K562 (cell line): ENCODE measurements around the gene SULT1E1. TPM values are rescaled to one million over a fixed set of nuclear protein-coding genes. Genes with fewer than 3 reads are reported as not detected.

Experiments
- ATAC-seq: fragments of 200-7000 bp; cut with Tn5 transposase; 3 replicates; pipeline ENCODE4 v1.9.1; 2020; ENCODE audit warnings: moderate library complexity
- BruUV-seq: library from RNA; stranded (reverse); fragments of 400-500 nt; replicated peaks from 2 replicates; lab custom pipeline; 2021; lab: Mats Ljungman, UMichigan
- CTCF ChIA-PET: fragments of 300-600 bp; formaldehyde crosslinking; extraction: SDS; loops from one replicate; lab custom pipeline; 2021; ENCODE audit warnings: low intra/inter-chr PET ratio; lab: Yijun Ruan, JAX
- POLR2A ChIA-PET: fragments of 300-600, 350-650 bp; sonication (Branson Sonifier 250); formaldehyde crosslinking; extraction: SDS; loops from one replicate; lab custom pipeline; 2021; ENCODE audit warnings: antibody characterized with exemption, inconsistent platforms; lab: Yijun Ruan, JAX
- DNase-seq, 4 experiments: peaks; one replicate each; pipeline versions ENCODE4 v3.0.0 to v3.0.0-alpha.2; 2011 to 2018; ENCODE audit warnings: low spot score in 3 of 4, mixed read lengths in 3 of 4; ENCODE audit errors: extremely low read depth in 1 of 4
- FAIRE-seq: peaks from 2 replicates; lab custom pipeline; 2011; peaks lifted over from hg19 to GRCh38; lab: Jason Lieb, UNC
- H2AFZ ChIP-seq: 2 replicates; pipeline ENCODE4 v1.6.0; 2011; ENCODE audit warnings: low read depth, low read length, control low read depth, inconsistent platforms
- H3K27ac ChIP-seq: fragments of 200-600 bp; 3 replicates; pipeline ENCODE4 v1.8.0; 2011; ENCODE audit warnings: low read depth, mild to moderate bottlenecking, control low read depth, inconsistent platforms, low read length, moderate library complexity, mixed read lengths; ENCODE audit errors: extremely low read depth
- H3K27me3 ChIP-seq, 2 experiments: fragments of 300-600 bp in 1 of 2; 2 replicates in 1 of 2; 3 replicates in 1 of 2; pipeline versions ENCODE4 v1.6.0 to v1.8.0; 2011; ENCODE audit warnings: inconsistent platforms in 2 of 2, low read length in 2 of 2, mild to moderate bottlenecking in 1 of 2, mixed read lengths in 1 of 2, moderate library complexity in 1 of 2; ENCODE audit not compliant: control insufficient read depth in 2 of 2, insufficient read depth in 2 of 2
- H3K36me3 ChIP-seq: fragments of 300-600 bp; 3 replicates; pipeline ENCODE4 v1.8.0; 2011; ENCODE audit warnings: mild to moderate bottlenecking, low read length, inconsistent platforms; ENCODE audit not compliant: control insufficient read depth, insufficient read depth
- H3K4me1 ChIP-seq, 2 experiments: fragments of 200-600 bp in 1 of 2; replicated peaks in 1 of 2; 2 replicates in 1 of 2; 3 replicates in 1 of 2; pipeline versions ENCODE4 v1.5.1 to v1.8.0; 2011; ENCODE audit warnings: inconsistent platforms in 2 of 2, low read length in 2 of 2, mild to moderate bottlenecking in 1 of 2, mixed read lengths in 1 of 2, moderate library complexity in 1 of 2; ENCODE audit not compliant: control insufficient read depth in 2 of 2, insufficient read depth in 2 of 2
- H3K4me2 ChIP-seq: 2 replicates; pipeline ENCODE4 v1.6.1; 2011; ENCODE audit warnings: low read length, control low read depth, inconsistent platforms, mixed read lengths; ENCODE audit not compliant: insufficient read depth
- H3K4me3 ChIP-seq: fragments of 200-600 bp; sonication (generic), shearing (Covaris generic); 2 replicates; pipeline ENCODE4 v1.5.1; 2016; ENCODE audit warnings: control low read depth, inconsistent platforms
- H3K79me2 ChIP-seq: fragments of 200-600 bp; 3 replicates; pipeline ENCODE4 v1.8.0; 2011; ENCODE audit warnings: low read length, inconsistent platforms; ENCODE audit not compliant: control insufficient read depth, insufficient read depth
- H3K9ac ChIP-seq, 2 experiments: 2 replicates each; pipeline versions ENCODE4 v1.6.0 to v1.6.1; 2011; ENCODE audit warnings: low read depth in 2 of 2, low read length in 2 of 2, control low read depth in 1 of 2, inconsistent platforms in 1 of 2, mild to moderate bottlenecking in 1 of 2, mixed read lengths in 1 of 2; ENCODE audit not compliant: insufficient read depth in 1 of 2
- H3K9me1 ChIP-seq: one replicate; pipeline ENCODE4 v1.6.0; 2011; ENCODE audit warnings: inconsistent platforms, mild to moderate bottlenecking, low read length, moderate library complexity; ENCODE audit not compliant: control insufficient read depth, insufficient read depth
- H3K9me3 ChIP-seq: replicated peaks from 2 replicates; pipeline ENCODE4 v1.5.1; 2011; ENCODE audit warnings: low read depth, low read length, inconsistent platforms; ENCODE audit not compliant: control insufficient read depth, insufficient read depth
- H4K20me1 ChIP-seq: replicated peaks from 2 replicates; pipeline ENCODE4 v1.6.1; 2011; ENCODE audit warnings: low read length, inconsistent platforms, mixed read lengths; ENCODE audit not compliant: control insufficient read depth, insufficient read depth
- ELF4 ChIP-seq: fragments of 450-650 bp; formaldehyde crosslinking; IDR thresholded peaks from 2 replicates; pipeline ENCODE4 v1.4.0; 2022; ENCODE audit warnings: missing genetic modification characterization
- MTA1 ChIP-seq: fragments of 450-650 bp; IDR thresholded peaks from 2 replicates; pipeline ENCODE4 v1.6.1; 2017; ENCODE audit warnings: borderline replicate concordance
- RBM34 ChIP-seq: fragments of 200-400 bp; formaldehyde crosslinking; IDR thresholded peaks from 2 replicates; pipeline ENCODE4 v1.6.1; 2018; ENCODE audit warnings: low read length, borderline replicate concordance; ENCODE audit not compliant: insufficient read depth
- RUNX1 ChIP-seq: sonication (generic); IDR thresholded peaks from 2 replicates; pipeline ENCODE4 v1.6.1; 2016; ENCODE audit warnings: antibody characterized with exemption, low read depth
- SOX6 ChIP-seq: fragments of 450-650 bp; IDR thresholded peaks from 2 replicates; pipeline ENCODE4 v1.6.1; 2014; ENCODE audit warnings: mild to moderate bottlenecking
- ZNF57 ChIP-seq: fragments of 450-650 bp; formaldehyde crosslinking; IDR thresholded peaks from 2 replicates; pipeline ENCODE4 v1.4.0; 2020; ENCODE audit warnings: mild to moderate bottlenecking, moderate library complexity
- in situ Hi-C: fragments of 300-500 bp; cut with MboI; formaldehyde crosslinking; loops from 4 replicates; pipeline ENCODE4 v1.15.0; 2018; ENCODE audit warnings: inconsistent platforms, mixed read lengths
- intact Hi-C: fragments of 100-400 bp; cut with micrococcal nuclease; formaldehyde crosslinking; loops from 2 replicates; pipeline ENCODE4 v1.14.2; 2022
- polyA plus RNA-seq, 8 experiments: library from polyadenylated mRNA; depleted of rRNA in 4 of 8; stranded (reverse) in 5 of 8; unstranded in 3 of 8; fragments of >200 nt; fragmentation: Nextera tagmentation in 2 of 8; fragmentation: Illumina TruSeq in 1 of 8; extraction: Ambion mirVana in 2 of 8; extraction: Trizol in 1 of 8; gene quantifications; 2 replicates each; pipeline versions ENCODE4 v1.2.1 to v1.2.3, GENCODE V29; 2011 to 2014; ENCODE audit warnings: inconsistent platforms in 1 of 8, missing spikeins in 1 of 8
- total RNA-seq, 7 experiments: library from RNA; depleted of rRNA in 6 of 7; stranded (reverse); fragments of >200 nt in 6 of 7; fragmentation: Illumina TruSeq in 2 of 7; extraction: Trizol in 2 of 7; gene quantifications; 2 replicates each; pipeline versions ENCODE4 v1.2.1 to v1.2.3, GENCODE V29; 2011 to 2021; ENCODE audit warnings: low replicate concordance in 1 of 7
- TF ChIP-seq, protein P1 (sequence below): fragments of 250-450 bp; sonication (Bioruptor Pico); IDR thresholded peaks from 2 replicates; pipeline ENCODE4 v1.4.0; 2020; ENCODE audit warnings: borderline replicate concordance
- TF ChIP-seq, protein P2 (sequence below): sonication (generic); formaldehyde crosslinking; IDR thresholded peaks from 2 replicates; pipeline ENCODE4 v1.8.0; 2022; ENCODE audit warnings: mild to moderate bottlenecking, missing genetic modification reagents

The SULT1E1 gene
- total and polyA plus RNA-seq, 9 of the 15 experiments (the other 6 are each of a cell fraction or from before 2014, with no cell fraction given) = not detected

- Histone ChIP-seq H3K4me1 (no peaks in the 10 kb centered on the region), H2AFZ (no peak overlapping the region), H3K4me3 (no peak overlapping the region), H4K20me1 (no peaks in the 10 kb centered on the region), H3K27ac (no peak overlapping the region), H3K27me3 (no peaks in the 10 kb centered on the region), H3K9me1 (no peaks in the 10 kb centered on the region), H3K4me2 (no peak overlapping the region), H3K9ac (no peak overlapping the region), H3K36me3 (no peaks in the 10 kb centered on the region), H3K9me3 (no peaks in the 10 kb centered on the region), H3K79me2 (no peaks in the 10 kb centered on the region)
- CTCF ChIA-PET = no interaction called here
- in situ Hi-C loops = no loop called here
- TF ChIP-seq SOX6 (no peak), RBM34 (no peak), RUNX1 (no peak), ZNF57 (no peak), MTA1 (no peak), ELF4 (no peak)
- TF ChIP-seq, protein P1, sequence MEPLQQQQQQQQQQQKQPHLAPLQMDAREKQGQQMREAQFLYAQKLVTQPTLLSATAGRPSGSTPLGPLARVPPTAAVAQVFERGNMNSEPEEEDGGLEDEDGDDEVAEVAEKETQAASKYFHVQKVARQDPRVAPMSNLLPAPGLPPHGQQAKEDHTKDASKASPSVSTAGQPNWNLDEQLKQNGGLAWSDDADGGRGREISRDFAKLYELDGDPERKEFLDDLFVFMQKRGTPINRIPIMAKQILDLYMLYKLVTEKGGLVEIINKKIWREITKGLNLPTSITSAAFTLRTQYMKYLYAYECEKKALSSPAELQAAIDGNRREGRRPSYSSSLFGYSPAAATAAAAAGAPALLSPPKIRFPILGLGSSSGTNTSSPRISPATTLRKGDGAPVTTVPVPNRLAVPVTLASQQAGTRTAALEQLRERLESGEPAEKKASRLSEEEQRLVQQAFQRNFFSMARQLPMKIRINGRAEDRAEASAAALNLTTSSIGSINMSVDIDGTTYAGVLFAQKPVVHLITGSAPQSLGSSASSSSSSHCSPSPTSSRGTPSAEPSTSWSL (CRISPR knock-in tag) = no peak
- TF ChIP-seq, protein P2, sequence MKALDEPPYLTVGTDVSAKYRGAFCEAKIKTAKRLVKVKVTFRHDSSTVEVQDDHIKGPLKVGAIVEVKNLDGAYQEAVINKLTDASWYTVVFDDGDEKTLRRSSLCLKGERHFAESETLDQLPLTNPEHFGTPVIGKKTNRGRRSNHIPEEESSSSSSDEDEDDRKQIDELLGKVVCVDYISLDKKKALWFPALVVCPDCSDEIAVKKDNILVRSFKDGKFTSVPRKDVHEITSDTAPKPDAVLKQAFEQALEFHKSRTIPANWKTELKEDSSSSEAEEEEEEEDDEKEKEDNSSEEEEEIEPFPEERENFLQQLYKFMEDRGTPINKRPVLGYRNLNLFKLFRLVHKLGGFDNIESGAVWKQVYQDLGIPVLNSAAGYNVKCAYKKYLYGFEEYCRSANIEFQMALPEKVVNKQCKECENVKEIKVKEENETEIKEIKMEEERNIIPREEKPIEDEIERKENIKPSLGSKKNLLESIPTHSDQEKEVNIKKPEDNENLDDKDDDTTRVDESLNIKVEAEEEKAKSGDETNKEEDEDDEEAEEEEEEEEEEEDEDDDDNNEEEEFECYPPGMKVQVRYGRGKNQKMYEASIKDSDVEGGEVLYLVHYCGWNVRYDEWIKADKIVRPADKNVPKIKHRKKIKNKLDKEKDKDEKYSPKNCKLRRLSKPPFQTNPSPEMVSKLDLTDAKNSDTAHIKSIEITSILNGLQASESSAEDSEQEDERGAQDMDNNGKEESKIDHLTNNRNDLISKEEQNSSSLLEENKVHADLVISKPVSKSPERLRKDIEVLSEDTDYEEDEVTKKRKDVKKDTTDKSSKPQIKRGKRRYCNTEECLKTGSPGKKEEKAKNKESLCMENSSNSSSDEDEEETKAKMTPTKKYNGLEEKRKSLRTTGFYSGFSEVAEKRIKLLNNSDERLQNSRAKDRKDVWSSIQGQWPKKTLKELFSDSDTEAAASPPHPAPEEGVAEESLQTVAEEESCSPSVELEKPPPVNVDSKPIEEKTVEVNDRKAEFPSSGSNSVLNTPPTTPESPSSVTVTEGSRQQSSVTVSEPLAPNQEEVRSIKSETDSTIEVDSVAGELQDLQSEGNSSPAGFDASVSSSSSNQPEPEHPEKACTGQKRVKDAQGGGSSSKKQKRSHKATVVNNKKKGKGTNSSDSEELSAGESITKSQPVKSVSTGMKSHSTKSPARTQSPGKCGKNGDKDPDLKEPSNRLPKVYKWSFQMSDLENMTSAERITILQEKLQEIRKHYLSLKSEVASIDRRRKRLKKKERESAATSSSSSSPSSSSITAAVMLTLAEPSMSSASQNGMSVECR (CRISPR knock-in tag) = no peak
- no TSS peak for BruUV-seq
- POLR2A ChIA-PET = interaction anchor here (0.6 kb wide), 1 partner anchor 781 kb away, joined by 3 read pairs; no protein-coding TSS in a partner anchor
- ATAC-seq (no peak), DNase-seq (no peak), FAIRE-seq (no peak)
- intact Hi-C loops = no loop called here
Measured at GRCh38 chr4:69896530-69897116, 36.7 kb upstream of the SULT1E1 start.
